ENCODE results near the gene DGKQ.

DGKQ gene

GRCh38 chr4:966266-967112 lies 6.9 kb downstream of the DGKQ start:
- TF ChIP-seq, protein P1, sequence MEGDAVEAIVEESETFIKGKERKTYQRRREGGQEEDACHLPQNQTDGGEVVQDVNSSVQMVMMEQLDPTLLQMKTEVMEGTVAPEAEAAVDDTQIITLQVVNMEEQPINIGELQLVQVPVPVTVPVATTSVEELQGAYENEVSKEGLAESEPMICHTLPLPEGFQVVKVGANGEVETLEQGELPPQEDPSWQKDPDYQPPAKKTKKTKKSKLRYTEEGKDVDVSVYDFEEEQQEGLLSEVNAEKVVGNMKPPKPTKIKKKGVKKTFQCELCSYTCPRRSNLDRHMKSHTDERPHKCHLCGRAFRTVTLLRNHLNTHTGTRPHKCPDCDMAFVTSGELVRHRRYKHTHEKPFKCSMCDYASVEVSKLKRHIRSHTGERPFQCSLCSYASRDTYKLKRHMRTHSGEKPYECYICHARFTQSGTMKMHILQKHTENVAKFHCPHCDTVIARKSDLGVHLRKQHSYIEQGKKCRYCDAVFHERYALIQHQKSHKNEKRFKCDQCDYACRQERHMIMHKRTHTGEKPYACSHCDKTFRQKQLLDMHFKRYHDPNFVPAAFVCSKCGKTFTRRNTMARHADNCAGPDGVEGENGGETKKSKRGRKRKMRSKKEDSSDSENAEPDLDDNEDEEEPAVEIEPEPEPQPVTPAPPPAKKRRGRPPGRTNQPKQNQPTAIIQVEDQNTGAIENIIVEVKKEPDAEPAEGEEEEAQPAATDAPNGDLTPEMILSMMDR (conservative IDR thresholded peaks at IDR 0.05; ENCODE audit: low read depth, low read length), result no peak
- no peak for DNase-seq (ENCODE audit: low read depth)
- H3K4me3 ChIP-seq (ENCODE audit: low read depth, low read length), result no peak overlapping the region

DNA sequence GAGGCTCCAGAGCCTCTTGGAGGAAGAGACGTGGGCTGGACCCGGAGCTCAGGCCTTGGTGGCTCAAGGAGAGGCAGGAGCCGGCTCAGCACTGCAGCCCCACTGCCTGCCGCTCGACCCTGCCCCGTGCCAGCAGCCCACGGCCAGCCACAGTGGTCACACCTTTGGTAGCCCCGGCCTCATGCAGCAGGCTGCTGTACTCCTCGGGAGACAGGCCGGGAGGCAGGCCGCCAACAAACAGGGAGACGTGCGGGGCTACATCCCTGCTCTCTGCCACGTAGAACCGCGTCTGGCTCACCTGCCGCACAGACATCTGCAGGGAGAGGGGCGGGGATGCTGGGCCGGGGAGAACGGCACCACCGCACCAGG lies 7.6 kb downstream of the DGKQ start:
- DNase-seq (ENCODE audit: low read depth), result no peak
- no peak overlapping the region for H3K4me3 ChIP-seq (ENCODE audit: low read depth, low read length)
- TF ChIP-seq, protein P1 (conservative IDR thresholded peaks at IDR 0.05; ENCODE audit: low read depth, low read length), result no peak

- DNase-seq (ENCODE audit: low read depth), result no peak
- TF ChIP-seq, protein P1 (conservative IDR thresholded peaks at IDR 0.05; ENCODE audit: low read depth, low read length), result no peak
- no peak overlapping the region for H3K4me3 ChIP-seq (ENCODE audit: low read depth, low read length)
Observed at GRCh38 chr4:965048-965765, 8.2 kb downstream of the DGKQ start.

DNA sequence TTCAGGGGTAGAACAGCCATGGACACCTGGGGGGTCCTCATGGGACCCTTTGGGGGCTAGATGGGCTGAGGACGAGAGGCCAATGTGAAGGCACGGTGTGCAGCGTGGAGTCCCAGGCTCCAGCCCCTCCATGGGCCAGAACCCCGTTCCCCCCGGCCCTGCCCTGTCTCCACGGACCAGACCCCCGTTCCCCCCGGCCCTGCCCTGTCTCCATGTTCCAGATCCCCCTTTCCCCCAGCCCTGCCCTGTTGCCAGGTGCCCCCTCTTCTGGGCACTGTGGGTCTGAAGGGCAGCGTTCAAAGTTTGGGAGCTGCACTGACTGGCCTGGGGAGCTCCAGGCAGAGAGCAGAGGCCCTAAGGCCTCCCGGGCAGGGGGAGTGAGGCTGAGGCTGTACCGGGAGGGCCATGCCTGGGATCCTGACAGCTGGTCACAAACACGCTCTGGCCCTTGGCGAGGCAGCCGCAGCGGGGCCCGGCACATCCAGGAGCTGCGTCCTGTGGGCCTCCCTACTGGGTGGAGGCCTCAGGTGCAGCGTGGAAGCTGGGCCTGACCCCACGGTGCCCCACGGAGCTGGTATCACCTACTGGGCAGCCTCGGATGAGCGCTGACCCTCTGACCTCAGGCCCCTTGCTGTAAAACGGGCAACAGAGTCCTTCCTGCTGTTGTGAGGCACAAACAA lies 8.9 kb downstream of the DGKQ start:
- no peak for DNase-seq (ENCODE audit: low read depth)
- TF ChIP-seq, protein P1 (conservative IDR thresholded peaks at IDR 0.05; ENCODE audit: low read depth, low read length), result no peak
- H3K4me3 ChIP-seq (ENCODE audit: low read depth, low read length), result no peak overlapping the region

DNA sequence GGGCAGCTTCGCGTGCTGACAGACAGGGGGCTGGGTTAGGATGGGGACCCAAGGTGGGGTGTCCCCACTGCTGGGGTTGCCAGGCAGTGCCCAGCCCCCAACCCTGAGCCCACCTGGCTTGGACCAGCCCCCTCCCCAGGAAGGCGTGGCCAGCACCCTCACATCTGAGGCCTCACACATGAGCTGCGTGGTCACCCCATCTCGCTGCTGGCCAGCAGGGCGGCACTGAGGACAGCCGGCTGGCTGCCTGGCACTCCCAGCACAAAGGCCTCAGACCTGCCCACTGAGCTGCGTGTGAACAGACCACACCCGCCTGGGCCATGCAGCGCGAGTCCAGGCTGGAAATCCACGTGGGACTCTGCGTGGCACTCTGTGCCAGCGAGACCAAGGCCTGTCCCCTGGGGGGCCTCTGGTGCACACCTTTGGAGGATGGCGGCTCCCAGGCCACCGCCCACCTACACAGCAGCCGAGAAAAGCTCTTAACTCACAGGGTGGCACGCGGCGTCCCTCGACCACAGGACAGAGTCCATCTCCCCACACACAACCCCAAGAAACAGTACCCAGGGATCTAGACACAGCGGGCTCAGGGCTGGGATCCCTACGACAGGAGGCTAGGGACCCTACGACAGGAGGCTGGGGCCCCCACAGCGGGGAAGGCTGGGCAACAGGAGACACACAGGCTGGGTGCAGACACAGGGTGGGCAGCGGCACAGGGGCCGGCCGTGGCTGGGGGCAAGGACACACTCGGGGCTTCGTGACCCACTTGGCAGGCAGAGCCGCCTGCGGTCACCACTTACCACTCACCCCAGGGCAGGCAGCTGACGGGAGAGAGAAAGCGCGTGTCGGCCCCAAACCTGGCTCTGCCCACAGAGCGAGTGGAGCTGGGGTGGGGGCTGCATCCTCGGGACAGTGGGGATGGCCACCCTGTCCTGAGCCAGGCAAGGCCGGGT lies 9.8 kb downstream of the DGKQ start:
- TF ChIP-seq, protein P1 (conservative IDR thresholded peaks at IDR 0.05; ENCODE audit: low read depth, low read length), result no peak
- DNase-seq (ENCODE audit: low read depth), result no peak
- no peak overlapping the region for H3K4me3 ChIP-seq (ENCODE audit: low read depth, low read length)
